Kidney epithelial cell (primary cell): Measurements from ENCODE around the gene SLC25A22. TPM values are rescaled to one million over a fixed set of nuclear protein-coding genes. Genes with fewer than 3 reads are reported as not detected.

ENCODE experiments used
- DNase-seq: peaks from one replicate; pipeline ENCODE4 v3.0.0-alpha.2; 2010; ENCODE audit warnings: low read depth
- H3K27me3 ChIP-seq: 2 replicates; pipeline ENCODE4 v1.6.0; 2011; ENCODE audit warnings: low read length; ENCODE audit not compliant: control insufficient read depth, insufficient read depth
- H3K36me3 ChIP-seq: 2 replicates; pipeline ENCODE4 v1.5.1; 2011; ENCODE audit warnings: low read length; ENCODE audit not compliant: control insufficient read depth, insufficient read depth
- H3K4me3 ChIP-seq: 2 replicates; pipeline ENCODE4 v1.5.1; 2011; ENCODE audit warnings: low read depth, mild to moderate bottlenecking, control low read depth, low read length
- CTCF ChIP-seq: IDR thresholded peaks from 2 replicates; pipeline ENCODE4 v1.5.1; 2011; ENCODE audit warnings: mild to moderate bottlenecking, moderate library complexity, low read length, control low read depth, inconsistent platforms; ENCODE audit not compliant: insufficient read depth, poor library complexity, severe bottlenecking
- total RNA-seq: library from RNA; depleted of rRNA; stranded (reverse); fragments of >200 nt; gene quantifications from 2 replicates; pipeline ENCODE4 v1.2.3, GENCODE V29; 2015

Gene SLC25A22
- total RNA-seq, 1 donor from 2014 or later, result 17.1 TPM

- no peak for DNase-seq
- Histone ChIP-seq H3K27me3 (peaks cover 2% of the 10 kb centered on the region), H3K36me3 (peaks cover 1% of the 10 kb centered on the region), H3K4me3 (peak within 1 kb of the TSS; percentile 34)
- no peak for TF ChIP-seq CTCF
These were observed 29.8 kb upstream of the SLC25A22 start, which contains the start of gene CRACR2B for GRCh38 chr11:827897-828192. TSS of gene CRACR2B (plus strand) at chr11:827919. CDS start at chr11:828608, 689 bp downstream.

- peaks cover 2% of the 10 kb centered on the region for H3K27me3 ChIP-seq
- peaks cover 3% of the 10 kb centered on the region for H3K36me3 ChIP-seq
- no peak for TF ChIP-seq CTCF
- H3K4me3 ChIP-seq, result peak overlapping the region; percentile 34
- no peak for DNase-seq
These were observed 29.2 kb upstream of the SLC25A22 start for GRCh38 chr11:827146-827896.

GRCh38 chr11:826836-827145 lies 28.7 kb upstream of the SLC25A22 start:
- Histone ChIP-seq H3K27me3 (peaks cover 2% of the 10 kb centered on the region), H3K36me3 (peaks cover 4% of the 10 kb centered on the region), H3K4me3 (peak overlapping the region; percentile 34)
- no peak for DNase-seq
- no peak for TF ChIP-seq CTCF

GRCh38 chr11:826227-826621 lies 28.1 kb upstream of the SLC25A22 start:
- TF ChIP-seq CTCF, result no peak
- Histone ChIP-seq H3K36me3 (peaks cover 4% of the 10 kb centered on the region), H3K4me3 (no peak overlapping the region), H3K27me3 (peaks cover 2% of the 10 kb centered on the region)
- no peak for DNase-seq

- Histone ChIP-seq H3K27me3 (peaks cover 2% of the 10 kb centered on the region), H3K36me3 (peaks cover 4% of the 10 kb centered on the region), H3K4me3 (no peak overlapping the region)
- no peak for TF ChIP-seq CTCF
- DNase-seq, result no peak
These were observed 27.5 kb upstream of the SLC25A22 start for GRCh38 chr11:825366-826226.

- no peak for TF ChIP-seq CTCF
- Histone ChIP-seq H3K27me3 (peaks cover 2% of the 10 kb centered on the region), H3K4me3 (no peak overlapping the region), H3K36me3 (peaks cover 4% of the 10 kb centered on the region)
- no peak for DNase-seq
These were observed 26.9 kb upstream of the SLC25A22 start for GRCh38 chr11:824942-825341.
